ENCODE data around the gene FNIP1.

The FNIP1 gene

DNA sequence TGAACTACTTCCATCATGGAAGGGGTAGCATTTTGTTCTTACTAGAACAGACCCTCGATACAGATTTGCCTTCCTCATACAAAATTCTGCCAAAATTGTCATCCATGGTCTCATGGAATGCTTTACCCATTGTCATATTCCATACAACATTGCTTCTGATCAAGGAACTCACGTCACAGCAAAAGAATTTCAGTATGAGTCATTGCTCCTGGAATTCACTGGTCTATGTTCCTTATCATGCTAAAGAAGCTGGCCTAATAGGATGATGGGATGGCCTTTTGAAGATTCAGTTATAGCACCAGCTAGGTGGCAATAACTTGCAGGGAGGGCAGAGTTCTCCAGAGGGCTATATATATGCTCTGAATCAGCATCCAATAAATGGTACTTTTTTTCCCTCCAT lies 18.2 kb upstream of the FNIP1 start:
- Histone ChIP-seq H3K4me2 (no peak overlapping the region), H3K27ac (no peak overlapping the region), H3K9ac (no peak overlapping the region), H3K9me3 (replicated peaks in 1 of 11) (no peaks in the 10 kb centered on the region), H3K36me3 (no peaks in the 10 kb centered on the region), H3K27me3 (no peaks in the 10 kb centered on the region), H3K4me3 (no peak overlapping the region), H3K4me1 (peaks cover 8 to 15% (median 12%) of the 10 kb centered on the region in 10 experiments; a peak in 19 of 20 replicates), H4K20me1 (no peaks in the 10 kb centered on the region)
- no peak for TF ChIP-seq Cebpa-rat (IDR thresholded peaks at IDR 0.05)

DNA sequence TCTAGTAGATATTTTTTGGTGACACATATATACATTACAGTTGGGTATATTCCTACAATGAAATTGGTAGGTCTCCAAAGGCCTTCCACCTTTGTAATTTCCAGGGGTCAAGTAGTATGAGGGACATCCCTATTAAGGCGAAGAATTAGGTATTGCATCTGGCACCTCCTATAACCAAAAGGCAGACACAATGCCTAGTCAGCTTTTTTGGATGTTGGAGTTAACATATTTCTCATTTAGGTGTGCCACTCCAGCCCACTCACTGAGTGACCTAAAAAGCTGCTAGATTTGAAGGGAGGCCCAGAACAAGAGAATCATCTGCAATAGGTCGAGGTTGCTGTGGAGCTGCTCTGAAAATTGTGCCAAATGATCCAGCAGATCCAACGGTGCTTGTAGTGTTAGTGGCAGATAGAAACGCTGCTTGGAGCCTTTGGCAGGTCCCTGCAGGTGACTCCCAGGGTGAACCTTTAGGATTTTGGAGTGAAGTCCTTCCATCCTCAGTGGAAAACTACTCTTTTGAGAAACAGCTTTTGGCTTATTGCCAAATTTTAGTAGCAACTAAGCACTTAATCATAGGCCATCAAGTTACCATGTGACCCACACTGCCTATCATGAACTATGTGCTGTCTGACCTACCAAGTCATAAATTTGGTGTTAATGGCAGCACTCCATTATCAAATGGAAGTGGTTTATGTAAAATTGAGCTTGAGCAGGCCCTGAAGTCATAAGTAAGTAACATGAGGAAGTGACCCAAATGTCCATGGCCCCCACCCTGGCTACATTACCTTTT lies 15.7 kb upstream of the FNIP1 start:
- Histone ChIP-seq H3K4me1 (peaks cover 8 to 15% (median 12%) of the 10 kb centered on the region in 10 experiments; a peak in 19 of 20 replicates), H3K4me3 (no peak overlapping the region), H3K4me2 (no peak overlapping the region), H3K9ac (no peak overlapping the region), H3K9me3 (replicated peaks in 1 of 11) (no peaks in the 10 kb centered on the region), H4K20me1 (no peaks in the 10 kb centered on the region), H3K27me3 (no peaks in the 10 kb centered on the region), H3K36me3 (no peaks in the 10 kb centered on the region), H3K27ac (no peak overlapping the region)
- no peak for TF ChIP-seq Cebpa-rat (IDR thresholded peaks at IDR 0.05)

DNA sequence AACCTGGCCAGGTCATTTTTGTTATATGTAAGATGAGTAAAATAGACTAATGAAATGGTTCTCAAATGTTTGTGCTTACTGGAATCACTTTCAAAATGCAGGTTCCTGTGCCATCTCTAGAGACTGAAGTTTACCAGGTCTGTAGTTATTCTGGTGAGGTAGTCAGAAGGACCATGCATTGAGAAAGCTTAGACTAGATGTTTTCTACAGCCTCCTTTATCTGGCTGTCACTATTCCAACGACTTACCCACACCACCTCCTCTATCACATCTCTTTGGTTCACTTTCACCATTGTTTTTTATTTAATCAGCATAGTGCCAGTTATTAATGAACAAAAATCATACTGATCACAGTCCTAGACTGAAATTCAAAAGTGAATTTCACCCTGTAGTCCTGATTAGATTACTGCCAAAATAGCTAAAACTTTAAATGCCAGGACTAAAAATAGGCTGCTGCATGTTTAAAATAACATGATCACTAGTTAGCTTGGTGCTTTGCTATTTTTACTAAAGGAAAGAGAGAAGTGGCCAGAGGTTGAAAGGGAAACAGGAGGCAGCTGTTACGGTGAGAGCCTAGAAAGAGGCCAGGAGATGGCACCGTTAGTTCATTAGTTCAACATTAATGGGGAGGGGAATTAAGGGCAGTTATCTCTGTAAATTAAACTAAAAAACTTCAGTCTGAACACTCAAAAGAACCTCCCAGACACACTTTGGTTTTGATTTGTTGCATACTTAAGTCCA lies 13.9 kb upstream of the FNIP1 start:
- peak overlapping the region in 3 of 11 experiments; percentile 5 to 43 (median 24); a peak in 4 of 22 replicates for H3K9ac ChIP-seq
- no peaks in the 10 kb centered on the region for H4K20me1 ChIP-seq
- H3K27ac ChIP-seq: no peak overlapping the region
- no peaks in the 10 kb centered on the region for H3K27me3 ChIP-seq
- peaks cover 8 to 15% (median 12%) of the 10 kb centered on the region in 10 experiments; a peak in 19 of 20 replicates for H3K4me1 ChIP-seq
- no peak overlapping the region for H3K4me3 ChIP-seq
- H3K4me2 ChIP-seq: peak overlapping the region in 10 of 11 experiments; percentile 1 to 54 (median 21); a peak in 13 of 22 replicates
- no peaks in the 10 kb centered on the region for H3K9me3 ChIP-seq (replicated peaks in 1 of 11)
- H3K36me3 ChIP-seq: no peaks in the 10 kb centered on the region
- no peak for TF ChIP-seq Cebpa-rat (IDR thresholded peaks at IDR 0.05)

DNA sequence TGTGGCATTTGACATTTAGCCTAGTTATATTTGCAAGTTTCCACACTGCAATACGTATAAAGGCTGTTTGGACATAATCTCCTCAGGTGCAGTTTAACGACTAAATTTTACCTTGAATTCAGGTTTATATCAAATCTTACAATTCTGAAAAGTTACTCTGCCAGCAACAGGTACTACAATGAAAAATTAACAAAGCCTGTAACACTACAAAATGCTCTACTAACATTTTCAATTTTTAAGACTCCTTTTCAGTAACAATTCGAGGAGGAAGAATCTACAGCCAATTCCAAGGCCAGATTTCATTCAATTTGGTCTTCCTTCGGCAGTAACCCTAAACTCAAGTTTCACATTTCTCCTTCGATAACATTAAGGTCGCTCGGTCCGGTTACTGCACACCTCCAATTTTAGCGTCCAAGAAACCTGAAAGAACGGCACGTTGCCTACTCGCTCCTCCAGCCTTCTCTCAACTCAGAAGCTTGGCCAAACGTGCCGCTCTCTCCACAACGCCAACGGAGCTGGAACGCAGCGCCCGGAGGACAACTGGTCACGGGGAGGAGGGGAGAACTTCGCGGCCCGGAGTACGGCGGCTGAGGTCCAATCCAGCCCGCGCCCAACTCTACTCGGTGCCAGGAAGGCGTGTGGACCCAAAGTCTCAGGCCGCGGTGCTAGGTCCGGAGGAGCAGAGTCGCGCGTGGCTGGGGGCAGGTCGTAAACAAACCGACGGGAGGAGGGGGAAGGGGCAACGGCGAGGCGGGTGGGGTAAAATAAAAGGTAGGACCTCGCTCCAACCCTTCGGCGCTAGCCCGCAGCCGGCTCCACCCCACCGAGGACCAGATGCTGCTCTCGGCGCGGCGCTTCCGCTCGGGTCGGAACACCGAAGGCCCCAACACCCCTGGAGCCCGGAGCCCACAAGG lies 681 bp downstream of the FNIP1 start:
- H3K27ac ChIP-seq: peak overlapping the region; percentile 90 to 100 (median 99)

DNA sequence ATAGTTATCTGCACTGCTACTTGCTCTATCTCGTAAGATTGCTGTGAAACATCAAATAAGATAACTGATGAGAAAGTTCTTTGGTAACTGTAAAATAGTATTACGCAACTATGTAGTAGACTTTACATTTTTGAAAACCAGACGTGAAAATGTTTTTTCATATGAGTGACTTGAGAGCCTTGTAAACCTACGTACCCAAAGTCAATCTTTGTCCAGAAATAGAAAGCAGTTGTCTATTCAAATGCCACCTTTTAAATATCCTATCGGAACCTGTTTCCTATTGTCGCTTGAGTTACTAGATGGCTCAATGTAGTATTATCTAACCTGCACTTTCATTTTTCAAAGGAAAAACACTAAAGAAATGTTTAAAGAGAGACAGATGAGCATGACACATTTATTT lies 1.6 kb downstream of the FNIP1 start:
- peaks cover 24 to 63% (median 35%) of the 10 kb centered on the region in 10 experiments for H3K4me1 ChIP-seq
- H3K4me2 ChIP-seq: peak overlapping the region; percentile 81 to 100 (median 90)
- H3K27ac ChIP-seq: peak overlapping the region in 9 of 11 experiments; percentile 90 to 100 (median 99); a peak in 16 of 22 replicates
- peaks cover 24 to 63% (median 60%) of the 10 kb centered on the region in 11 experiments; a peak in 20 of 22 replicates for H4K20me1 ChIP-seq
- no peaks in the 10 kb centered on the region for H3K27me3 ChIP-seq
- peaks cover 0 to 24% (median 18%) of the 10 kb centered on the region in 11 experiments; a peak in 20 of 22 replicates for H3K36me3 ChIP-seq
- TF ChIP-seq Cebpa-rat (IDR thresholded peaks at IDR 0.05): peak in 4 of 11 experiments; percentile 36 to 92 (median 79); a peak in 7 of 22 replicates
- H3K9me3 ChIP-seq (replicated peaks in 1 of 11): peaks cover 0 to under 1% (median 0%) of the 10 kb centered on the region in 11 experiments; a peak in 1 of 22 replicates
- peak overlapping the region; percentile 94 to 100 (median 99); a peak in 21 of 22 replicates for H3K9ac ChIP-seq
- peak overlapping the region; percentile 86 to 99 (median 93) for H3K4me3 ChIP-seq

More for the DNA sequence above, 681 bp downstream of the FNIP1 start:
- Histone ChIP-seq H3K9me3 (replicated peaks in 1 of 11) (no peaks in the 10 kb centered on the region), H3K4me3 (peak overlapping the region; percentile 86 to 99 (median 93)), H4K20me1 (peaks cover 16 to 54% (median 51%) of the 10 kb centered on the region in 11 experiments; a peak in 20 of 22 replicates), H3K27me3 (no peaks in the 10 kb centered on the region), H3K4me2 (peak overlapping the region; percentile 81 to 100 (median 90)), H3K4me1 (peaks cover 24 to 54% (median 35%) of the 10 kb centered on the region in 10 experiments), H3K36me3 (peaks cover 0 to 21% (median 18%) of the 10 kb centered on the region in 11 experiments; a peak in 19 of 22 replicates), H3K9ac (peak overlapping the region; percentile 94 to 100 (median 99))
- no peak for TF ChIP-seq Cebpa-rat (IDR thresholded peaks at IDR 0.05)

DNA sequence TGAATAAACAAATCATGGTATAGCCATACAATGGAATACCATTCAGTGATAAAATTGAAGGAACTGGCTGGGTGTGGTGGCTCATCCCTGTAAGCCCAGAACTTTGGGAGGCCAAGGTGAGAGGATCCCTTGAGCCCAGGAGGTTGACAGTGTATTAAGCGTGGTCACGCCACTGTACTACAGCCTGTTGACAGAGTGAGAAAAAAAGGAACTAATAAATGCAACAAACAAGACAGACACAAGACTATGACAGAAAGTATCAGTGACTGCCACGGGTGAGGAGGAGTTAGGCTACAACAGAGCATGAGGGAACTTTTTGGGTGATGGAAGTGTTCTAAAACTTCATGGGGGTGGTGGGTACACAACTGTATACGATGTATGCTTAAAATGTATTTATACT lies 2.2 kb downstream of the FNIP1 start:
- peak overlapping the region; percentile 81 to 100 (median 90) for H3K4me2 ChIP-seq

DNA sequence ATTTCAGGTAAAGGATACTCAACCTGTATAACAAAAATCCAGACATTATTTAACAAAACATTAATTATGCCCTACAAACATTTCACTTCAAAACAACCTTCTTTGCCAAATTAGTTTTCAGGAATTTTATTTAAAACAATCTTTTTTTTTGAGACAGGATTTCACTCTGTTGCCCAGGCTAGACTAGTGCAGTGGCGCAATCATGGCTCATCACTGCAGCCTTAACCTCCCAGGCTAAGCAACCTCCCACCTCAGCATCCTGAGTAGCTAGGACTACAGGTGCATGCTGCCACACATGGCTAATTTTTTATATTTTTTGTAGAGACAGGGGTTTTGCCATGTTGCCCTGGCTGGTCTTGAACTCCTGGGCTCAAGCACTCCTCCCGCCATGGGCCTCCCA lies 3.9 kb downstream of the FNIP1 start:
- H3K27me3 ChIP-seq: no peaks in the 10 kb centered on the region
- H3K36me3 ChIP-seq: peaks cover 0 to 41% (median 26%) of the 10 kb centered on the region in 11 experiments; a peak in 20 of 22 replicates
- H3K4me1 ChIP-seq: peaks cover 20 to 60% (median 32%) of the 10 kb centered on the region in 10 experiments
- peaks cover 0 to 11% (median 0%) of the 10 kb centered on the region in 11 experiments; a peak in 3 of 22 replicates for H3K9me3 ChIP-seq (replicated peaks in 1 of 11)
- H3K27ac ChIP-seq: no peak overlapping the region
- H3K4me3 ChIP-seq: no peak overlapping the region
- peak overlapping the region in 9 of 11 experiments; percentile 2 to 97 (median 25); a peak in 8 of 22 replicates for H3K4me2 ChIP-seq
- H3K9ac ChIP-seq: no peak overlapping the region
- H4K20me1 ChIP-seq: peaks cover 34 to 84% (median 79%) of the 10 kb centered on the region in 11 experiments; a peak in 21 of 22 replicates
- TF ChIP-seq Cebpa-rat (IDR thresholded peaks at IDR 0.05): peak in 1 of 11 experiments; percentile 51; a peak in 1 of 22 replicates

More for the DNA sequence above, 2.2 kb downstream of the FNIP1 start:
- Histone ChIP-seq H3K27me3 (no peaks in the 10 kb centered on the region), H3K4me1 (peaks cover 24 to 65% (median 35%) of the 10 kb centered on the region in 10 experiments), H3K36me3 (peaks cover 0 to 29% (median 22%) of the 10 kb centered on the region in 11 experiments; a peak in 20 of 22 replicates), H3K9me3 (replicated peaks in 1 of 11) (peaks cover 0 to 7% (median 0%) of the 10 kb centered on the region in 11 experiments; a peak in 3 of 22 replicates), H3K9ac (peak overlapping the region in 3 of 11 experiments; percentile 99 to 100 (median 100); a peak in 7 of 22 replicates), H3K4me3 (peak overlapping the region in 7 of 10 experiments; percentile 86 to 95 (median 94); a peak in 10 of 20 replicates), H3K27ac (peak overlapping the region in 5 of 11 experiments; percentile 0 to 100 (median 11); a peak in 2 of 22 replicates), H4K20me1 (peaks cover 27 to 69% (median 67%) of the 10 kb centered on the region in 11 experiments; a peak in 20 of 22 replicates)
- no peak for TF ChIP-seq Cebpa-rat (IDR thresholded peaks at IDR 0.05)
